MM.1S (cell line): ENCODE data around the gene ING5.

Experiments
- CTCF ChIP-seq: fragments of 300-600 bp; sonication (generic); IDR thresholded peaks from 2 replicates; pipeline ENCODE4 v1.5.1; 2016; ENCODE audit warnings: antibody characterized with exemption, low read length, mixed read lengths
- EZH2phosphoT487 ChIP-seq: fragments of 300-600 bp; sonication (generic); IDR thresholded peaks from 2 replicates; pipeline ENCODE4 v1.6.1; 2018; ENCODE audit warnings: antibody characterized with exemption, low read length

- TF ChIP-seq CTCF (no peak), EZH2phosphoT487 (no peak)
These were observed 37.3 kb downstream of the ING5 start for GRCh38 chr2:241739177-241739576.
